Measurements from ENCODE around the gene KCNJ11. TPM values are rescaled to one million over a fixed set of nuclear protein-coding genes. Genes with fewer than 3 reads are reported as not detected.

Gene KCNJ11
- polyA plus RNA-seq, 1 donor from 2014 or later = 8.0 TPM

DNA sequence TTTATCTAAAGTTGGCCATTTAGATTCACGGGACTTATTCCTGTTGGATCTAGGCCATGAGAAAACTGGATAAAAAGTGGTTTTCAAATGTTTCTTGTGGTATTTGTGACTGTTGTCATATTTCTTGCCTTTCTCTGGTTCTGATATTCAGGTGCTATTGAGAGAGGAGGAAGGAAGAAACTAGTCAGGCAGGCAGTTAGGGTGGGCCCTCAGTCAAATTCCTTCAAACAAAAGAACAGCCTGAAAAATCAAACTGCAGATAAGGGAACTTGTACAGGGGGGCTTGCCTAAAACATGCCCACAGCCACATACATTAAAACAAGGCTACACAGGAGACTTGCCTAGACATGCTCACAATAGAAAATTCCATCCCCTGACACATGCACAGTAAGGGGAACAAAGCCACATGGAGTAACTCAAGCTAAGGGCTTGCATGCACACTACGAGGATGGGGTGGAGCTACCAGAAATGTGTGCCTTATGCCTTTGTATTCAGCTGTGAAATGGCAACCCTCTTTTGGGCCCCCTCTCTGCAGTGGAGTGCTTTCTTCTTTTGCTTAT, 18.7 kb downstream of the KCNJ11 start:
- Histone ChIP-seq H3K9me2 (ENCODE audit: insufficient read depth, low read length) (no peaks in the 10 kb centered on the region), H4K20me1 (ENCODE audit: insufficient read depth) (no peaks in the 10 kb centered on the region), H3K9me3 (ENCODE audit: low read length) (peaks cover 43% of the 10 kb centered on the region), H3K79me2 (replicated peaks; ENCODE audit: insufficient read depth, low read length) (no peaks in the 10 kb centered on the region), H2AFZ (ENCODE audit: low read depth, low read length) (no peak overlapping the region), H3K27me3 (ENCODE audit: insufficient read depth, low read depth, low read length) (no peaks in the 10 kb centered on the region), H3K27ac (ENCODE audit: low read length) (no peak overlapping the region), H3K4me3 (ENCODE audit: low read length) (no peak overlapping the region), H3K9ac (ENCODE audit: low read length) (no peak overlapping the region), H3F3A (ENCODE audit: insufficient read depth, low read length, poor library complexity, severe bottlenecking) (no peaks in the 10 kb centered on the region), H3K4me2 (ENCODE audit: low read length) (no peak overlapping the region), H3K36me3 (ENCODE audit: insufficient read depth, low read length) (peaks cover 11% of the 10 kb centered on the region)
- no peak for TF ChIP-seq EP300 (conservative IDR thresholded peaks at IDR 0.05; ENCODE audit: poor library complexity, severe bottlenecking)
- TF ChIP-seq EZH2 (IDR thresholded peaks at IDR 0.05; ENCODE audit: borderline replicate concordance, insufficient read depth, low read length, poor library complexity, severe bottlenecking) = no peak
- TF ChIP-seq MXI1 (conservative IDR thresholded peaks at IDR 0.05; ENCODE audit: poor library complexity, severe bottlenecking) = no peak
- TF ChIP-seq RAD21 (conservative IDR thresholded peaks at IDR 0.05) = no peak
- no peak for TF ChIP-seq SMC3 (conservative IDR thresholded peaks at IDR 0.05; ENCODE audit: poor library complexity)
- no peak for TF ChIP-seq POLR2AphosphoS5 (IDR thresholded peaks at IDR 0.05)
- TF ChIP-seq, protein P1, sequence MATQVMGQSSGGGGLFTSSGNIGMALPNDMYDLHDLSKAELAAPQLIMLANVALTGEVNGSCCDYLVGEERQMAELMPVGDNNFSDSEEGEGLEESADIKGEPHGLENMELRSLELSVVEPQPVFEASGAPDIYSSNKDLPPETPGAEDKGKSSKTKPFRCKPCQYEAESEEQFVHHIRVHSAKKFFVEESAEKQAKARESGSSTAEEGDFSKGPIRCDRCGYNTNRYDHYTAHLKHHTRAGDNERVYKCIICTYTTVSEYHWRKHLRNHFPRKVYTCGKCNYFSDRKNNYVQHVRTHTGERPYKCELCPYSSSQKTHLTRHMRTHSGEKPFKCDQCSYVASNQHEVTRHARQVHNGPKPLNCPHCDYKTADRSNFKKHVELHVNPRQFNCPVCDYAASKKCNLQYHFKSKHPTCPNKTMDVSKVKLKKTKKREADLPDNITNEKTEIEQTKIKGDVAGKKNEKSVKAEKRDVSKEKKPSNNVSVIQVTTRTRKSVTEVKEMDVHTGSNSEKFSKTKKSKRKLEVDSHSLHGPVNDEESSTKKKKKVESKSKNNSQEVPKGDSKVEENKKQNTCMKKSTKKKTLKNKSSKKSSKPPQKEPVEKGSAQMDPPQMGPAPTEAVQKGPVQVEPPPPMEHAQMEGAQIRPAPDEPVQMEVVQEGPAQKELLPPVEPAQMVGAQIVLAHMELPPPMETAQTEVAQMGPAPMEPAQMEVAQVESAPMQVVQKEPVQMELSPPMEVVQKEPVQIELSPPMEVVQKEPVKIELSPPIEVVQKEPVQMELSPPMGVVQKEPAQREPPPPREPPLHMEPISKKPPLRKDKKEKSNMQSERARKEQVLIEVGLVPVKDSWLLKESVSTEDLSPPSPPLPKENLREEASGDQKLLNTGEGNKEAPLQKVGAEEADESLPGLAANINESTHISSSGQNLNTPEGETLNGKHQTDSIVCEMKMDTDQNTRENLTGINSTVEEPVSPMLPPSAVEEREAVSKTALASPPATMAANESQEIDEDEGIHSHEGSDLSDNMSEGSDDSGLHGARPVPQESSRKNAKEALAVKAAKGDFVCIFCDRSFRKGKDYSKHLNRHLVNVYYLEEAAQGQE (IDR thresholded peaks at IDR 0.05; ENCODE audit: borderline replicate concordance) = no peak
- no peak for TF ChIP-seq TAF1 (IDR thresholded peaks at IDR 0.05; ENCODE audit: low read depth)
- TF ChIP-seq, protein P2, sequence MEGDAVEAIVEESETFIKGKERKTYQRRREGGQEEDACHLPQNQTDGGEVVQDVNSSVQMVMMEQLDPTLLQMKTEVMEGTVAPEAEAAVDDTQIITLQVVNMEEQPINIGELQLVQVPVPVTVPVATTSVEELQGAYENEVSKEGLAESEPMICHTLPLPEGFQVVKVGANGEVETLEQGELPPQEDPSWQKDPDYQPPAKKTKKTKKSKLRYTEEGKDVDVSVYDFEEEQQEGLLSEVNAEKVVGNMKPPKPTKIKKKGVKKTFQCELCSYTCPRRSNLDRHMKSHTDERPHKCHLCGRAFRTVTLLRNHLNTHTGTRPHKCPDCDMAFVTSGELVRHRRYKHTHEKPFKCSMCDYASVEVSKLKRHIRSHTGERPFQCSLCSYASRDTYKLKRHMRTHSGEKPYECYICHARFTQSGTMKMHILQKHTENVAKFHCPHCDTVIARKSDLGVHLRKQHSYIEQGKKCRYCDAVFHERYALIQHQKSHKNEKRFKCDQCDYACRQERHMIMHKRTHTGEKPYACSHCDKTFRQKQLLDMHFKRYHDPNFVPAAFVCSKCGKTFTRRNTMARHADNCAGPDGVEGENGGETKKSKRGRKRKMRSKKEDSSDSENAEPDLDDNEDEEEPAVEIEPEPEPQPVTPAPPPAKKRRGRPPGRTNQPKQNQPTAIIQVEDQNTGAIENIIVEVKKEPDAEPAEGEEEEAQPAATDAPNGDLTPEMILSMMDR (IDR thresholded peaks at IDR 0.05; ENCODE audit: poor library complexity, severe bottlenecking) = no peak

DNA sequence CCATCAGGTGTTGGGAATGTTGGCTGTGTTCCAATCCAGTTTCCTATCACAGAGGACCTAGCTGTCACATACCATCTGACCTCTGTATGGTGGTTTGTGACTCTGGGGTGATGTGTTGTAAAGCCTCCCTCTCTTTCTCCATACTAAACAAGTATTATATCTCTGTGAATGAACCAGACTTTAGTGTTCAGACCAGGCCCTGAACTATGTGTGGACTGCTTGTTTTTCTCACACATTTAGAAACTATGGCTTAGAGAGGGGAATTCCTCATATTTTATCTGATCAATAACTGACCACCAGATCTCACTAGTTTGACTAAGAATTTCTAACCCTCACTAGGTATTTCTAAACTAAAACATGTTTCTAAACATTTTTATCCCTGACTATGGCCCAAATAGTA, 19.4 kb downstream of the KCNJ11 start:
- TF ChIP-seq SMC3 (conservative IDR thresholded peaks at IDR 0.05; ENCODE audit: poor library complexity) = no peak
- TF ChIP-seq, protein P1 (IDR thresholded peaks at IDR 0.05; ENCODE audit: borderline replicate concordance) = no peak
- no peak for TF ChIP-seq POLR2AphosphoS5 (IDR thresholded peaks at IDR 0.05)
- no peak for TF ChIP-seq RAD21 (conservative IDR thresholded peaks at IDR 0.05)
- TF ChIP-seq TAF1 (IDR thresholded peaks at IDR 0.05; ENCODE audit: low read depth) = no peak
- TF ChIP-seq EZH2 (IDR thresholded peaks at IDR 0.05; ENCODE audit: borderline replicate concordance, insufficient read depth, low read length, poor library complexity, severe bottlenecking) = no peak
- TF ChIP-seq, protein P2 (IDR thresholded peaks at IDR 0.05; ENCODE audit: poor library complexity, severe bottlenecking) = no peak
- no peak for TF ChIP-seq EP300 (conservative IDR thresholded peaks at IDR 0.05; ENCODE audit: poor library complexity, severe bottlenecking)
- no peak for TF ChIP-seq MXI1 (conservative IDR thresholded peaks at IDR 0.05; ENCODE audit: poor library complexity, severe bottlenecking)
- Histone ChIP-seq H3K4me2 (ENCODE audit: low read length) (no peak overlapping the region), H3K9me3 (ENCODE audit: low read length) (peaks cover 43% of the 10 kb centered on the region), H3K4me3 (ENCODE audit: low read length) (no peak overlapping the region), H3K27me3 (ENCODE audit: insufficient read depth, low read depth, low read length) (no peaks in the 10 kb centered on the region), H3F3A (ENCODE audit: insufficient read depth, low read length, poor library complexity, severe bottlenecking) (no peaks in the 10 kb centered on the region), H3K27ac (ENCODE audit: low read length) (no peak overlapping the region), H4K20me1 (ENCODE audit: insufficient read depth) (no peaks in the 10 kb centered on the region), H3K36me3 (ENCODE audit: insufficient read depth, low read length) (peaks cover 11% of the 10 kb centered on the region), H3K9ac (ENCODE audit: low read length) (no peak overlapping the region), H3K9me2 (ENCODE audit: insufficient read depth, low read length) (no peaks in the 10 kb centered on the region), H3K79me2 (replicated peaks; ENCODE audit: insufficient read depth, low read length) (no peaks in the 10 kb centered on the region), H2AFZ (ENCODE audit: low read depth, low read length) (no peak overlapping the region)

Data from neural cell (in vitro differentiated cells).